HG02870 (cell line): Measurements from ENCODE around the gene ZNF530.
A peak's percentile ranks its signal among the peaks of the same experiment; 100 is the strongest.

Source experiments
- ATAC-seq: cut with Tn5 transposase; IDR thresholded peaks from one replicate; pipeline ENCODE4 v1.9.1; 2021; ENCODE audit warnings: mild to moderate bottlenecking, moderate library complexity; ENCODE audit not compliant: unreplicated experiment

Gene ZNF530

GRCh38 chr19:57613941-57614743, 14.5 kb downstream of the ZNF530 start, which contains the start of gene ZNF134:
ZNF134 (plus strand) TSS chr19:57614242; CDS start chr19:57619469, 5,227 bp downstream.
- ATAC-seq: peak; percentile 96

GRCh38 chr19:57615346-57615745, 15.7 kb downstream of the ZNF530 start:
- ATAC-seq: no peak

GRCh38 chr19:57620673-57621348, 21.1 kb downstream of the ZNF530 start:
- ATAC-seq: no peak

GRCh38 chr19:57623091-57623490, 23.4 kb downstream of the ZNF530 start:
- no peak for ATAC-seq

- ATAC-seq: peak; percentile 94
Observed at GRCh38 chr19:57632987-57633831, 33.5 kb downstream of the ZNF530 start, which contains the start of gene ZNF211. ZNF211 (plus strand) TSS chr19:57633168; CDS start chr19:57633347, 179 bp downstream.

GRCh38 chr19:57633832-57634131, 34.1 kb downstream of the ZNF530 start:
- ATAC-seq: no peak

GRCh38 chr19:57637379-57637778, 37.7 kb downstream of the ZNF530 start:
- ATAC-seq: no peak

- ATAC-seq: no peak
Observed at GRCh38 chr19:57641715-57642234, 42.1 kb downstream of the ZNF530 start.

- ATAC-seq: no peak
Observed at GRCh38 chr19:57642396-57643046, 42.8 kb downstream of the ZNF530 start.

GRCh38 chr19:57643734-57644133, 44.0 kb downstream of the ZNF530 start:
- no peak for ATAC-seq

GRCh38 chr19:57648331-57649003, 48.8 kb downstream of the ZNF530 start:
- no peak for ATAC-seq

GRCh38 chr19:57651654-57651996, 51.9 kb downstream of the ZNF530 start:
- ATAC-seq: no peak

GRCh38 chr19:57653689-57654088, 54.0 kb downstream of the ZNF530 start:
- ATAC-seq: no peak

GRCh38 chr19:57655443-57655842, 55.8 kb downstream of the ZNF530 start:
- ATAC-seq: no peak

- ATAC-seq: no peak
Observed at GRCh38 chr19:57656346-57656745, 56.7 kb downstream of the ZNF530 start.
